ENCODE results near the gene MAPKAPK5.
"Not testable (repeated sequence)": the region's sequence is repeated elsewhere in the genome, so short reads cannot be mapped to it uniquely, and the experiment has no call there.

MAPKAPK5 gene

DNA sequence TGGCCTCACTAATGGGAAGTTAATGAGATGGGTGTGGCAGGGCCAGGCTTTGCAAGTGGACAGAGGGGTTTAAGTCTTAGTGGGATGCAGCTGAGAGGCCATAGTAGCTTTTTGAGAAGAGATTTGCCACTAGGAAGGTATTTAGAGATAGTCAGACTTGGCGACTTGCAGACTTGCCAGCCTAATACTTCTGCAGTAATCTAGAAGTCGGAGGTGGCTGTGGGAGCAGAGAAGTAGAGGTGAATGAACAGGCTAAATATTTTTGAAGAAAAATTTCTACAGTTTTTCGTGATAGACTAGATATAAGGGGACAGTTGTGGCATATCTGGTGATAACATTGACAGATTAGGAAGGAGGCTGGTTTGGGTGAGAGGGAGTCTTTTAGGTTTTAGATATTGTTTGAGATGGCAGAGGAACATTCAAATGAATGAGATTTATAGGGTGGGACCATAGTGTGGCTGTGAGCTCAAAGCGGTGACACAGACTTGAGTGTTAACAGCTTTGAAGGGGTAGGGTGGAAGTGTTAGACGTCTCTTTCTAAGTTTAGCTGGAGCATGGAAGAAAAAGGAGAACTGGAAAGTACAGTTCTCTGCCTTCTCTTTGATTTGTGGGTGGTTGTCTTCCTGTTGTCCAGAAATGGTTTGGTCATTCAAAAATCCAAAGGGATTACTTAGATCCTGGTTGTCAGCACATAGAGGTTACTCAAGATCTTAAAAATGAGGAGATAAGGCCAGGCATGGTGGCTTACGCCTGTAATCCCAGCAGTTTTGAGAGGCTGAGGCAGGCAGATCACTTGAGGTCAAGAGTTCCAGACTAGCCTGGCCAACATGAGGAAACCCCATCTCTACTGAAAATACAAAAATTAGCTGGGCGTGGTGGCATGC is 44.9 kb downstream of the MAPKAPK5 start:
- no peak for DNase-seq (ENCODE audit: low read depth)

DNA sequence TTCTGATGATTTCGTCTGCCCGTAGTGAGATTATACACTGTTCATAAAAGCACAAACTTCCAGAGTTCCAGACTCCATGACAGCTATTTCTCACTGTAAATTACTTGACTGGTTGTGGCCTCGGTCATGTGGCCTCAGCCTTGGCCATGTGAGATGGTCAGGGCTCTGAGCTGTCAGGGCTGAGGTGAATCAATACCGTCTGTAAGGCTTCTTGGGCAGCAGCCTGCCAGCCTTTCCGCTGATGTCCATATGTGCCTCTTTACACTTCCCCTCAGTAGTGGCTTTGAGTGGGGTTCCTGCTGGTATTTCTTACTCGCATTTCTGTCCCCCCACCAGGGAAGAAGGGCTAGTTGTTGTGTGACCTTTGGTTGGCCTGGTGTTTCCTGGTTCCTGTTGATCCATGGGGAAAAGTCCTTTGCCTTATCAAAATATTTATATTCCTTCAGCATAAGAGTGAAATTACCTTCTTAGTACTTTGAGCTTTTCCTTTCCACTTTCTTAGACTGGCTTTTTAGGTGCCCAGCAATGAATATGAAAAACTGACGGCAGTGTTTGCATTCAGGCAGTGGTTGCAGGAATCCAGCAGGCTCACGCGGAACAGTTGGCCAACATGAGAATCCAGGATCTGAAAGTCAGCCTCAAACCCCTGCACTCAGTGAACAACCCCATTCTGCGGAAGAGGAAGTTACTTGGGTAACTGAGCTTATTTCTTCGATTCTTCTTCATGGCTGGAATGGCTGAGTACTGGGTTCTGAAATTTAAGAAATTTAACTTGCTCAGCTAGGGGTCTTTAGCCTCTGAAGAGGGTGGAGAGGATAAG is 46.1 kb downstream of the MAPKAPK5 start:
- no peak for DNase-seq (ENCODE audit: low read depth)

DNA sequence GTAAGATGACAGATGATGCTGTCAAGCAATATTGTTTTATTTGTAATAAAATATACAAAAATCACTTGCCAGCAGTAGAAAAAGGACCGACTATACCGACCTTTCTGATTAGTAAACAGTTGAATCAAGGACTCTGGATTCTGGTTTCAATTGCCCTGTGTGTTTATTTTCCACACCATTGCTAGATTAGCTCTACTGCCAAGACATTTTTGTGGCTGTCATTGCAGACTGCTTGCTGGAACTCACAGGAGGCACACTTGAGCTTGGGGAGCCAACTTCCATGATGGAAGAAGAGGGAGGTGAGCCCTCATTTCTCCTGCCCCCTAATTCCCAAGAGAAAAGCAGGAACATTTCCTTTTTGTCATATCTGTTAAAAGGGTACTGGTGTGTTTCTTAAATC is 51.3 kb downstream of the MAPKAPK5 start:
- no peak for DNase-seq (ENCODE audit: low read depth)

DNA sequence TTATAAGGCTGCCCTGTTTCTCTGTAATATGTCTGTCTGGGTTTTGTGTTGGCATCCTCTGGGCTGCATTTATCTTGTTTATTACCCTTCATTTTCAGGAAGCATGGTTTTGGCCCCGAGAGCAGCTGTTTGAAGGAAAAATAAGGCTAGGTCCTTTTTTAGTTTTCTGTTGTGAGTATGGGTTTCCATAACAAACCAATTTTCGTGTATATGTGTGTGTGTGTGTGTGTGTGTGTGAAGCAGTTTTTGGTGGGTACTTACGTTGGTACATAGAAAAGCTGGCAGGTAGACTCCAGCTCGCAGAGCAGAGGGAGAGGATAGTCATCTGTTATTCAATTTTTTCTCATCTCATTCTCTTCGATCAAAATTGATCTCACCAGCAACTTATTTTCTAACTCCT is 52.5 kb downstream of the MAPKAPK5 start:
- DNase-seq (ENCODE audit: low read depth), result no peak

DNA sequence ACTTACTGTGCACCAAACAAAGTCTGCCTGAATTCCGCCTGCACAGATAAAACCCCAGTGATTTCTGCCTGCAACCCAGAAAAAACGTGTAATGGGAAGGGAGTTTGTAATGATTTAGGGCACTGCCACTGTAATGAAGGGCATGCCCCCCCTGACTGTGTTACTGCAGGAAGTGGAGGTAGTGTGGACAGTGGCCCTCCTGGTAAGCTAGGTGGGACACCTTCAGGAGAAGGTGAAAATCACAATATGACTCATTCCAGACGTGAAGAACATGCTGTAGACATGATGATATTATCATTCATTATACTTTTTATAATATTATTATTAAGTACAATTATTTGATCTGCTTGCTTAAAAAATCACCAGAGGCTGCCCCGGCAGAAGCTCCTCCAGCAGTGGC is 59.2 kb downstream of the MAPKAPK5 start:
- DNase-seq (ENCODE audit: low read depth), result no peak

DNA sequence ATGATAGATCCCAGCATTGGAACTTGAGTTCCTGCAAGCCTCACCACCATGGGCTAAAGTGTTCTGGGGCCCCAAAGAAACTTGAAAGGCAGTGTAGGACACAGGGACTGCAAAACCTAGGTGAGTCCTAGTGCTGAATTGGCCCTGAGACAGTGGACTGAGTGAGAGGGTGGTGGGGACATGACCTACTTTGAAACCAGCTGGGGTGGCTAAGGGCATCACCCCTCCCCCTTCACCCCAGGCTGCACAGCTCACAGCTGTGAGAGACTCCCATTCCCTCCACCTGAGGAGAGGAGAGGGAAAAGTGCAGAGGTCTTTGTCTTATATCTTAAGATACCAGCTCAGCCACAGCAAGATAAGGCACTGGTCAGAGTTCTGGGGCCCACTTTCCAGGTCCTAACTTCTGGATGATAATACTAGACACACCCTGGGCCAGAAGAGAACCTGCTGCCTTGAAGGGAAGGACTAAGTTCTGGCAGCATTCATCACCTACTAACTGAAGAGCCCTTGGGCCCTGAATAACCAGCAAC is 62.5 kb downstream of the MAPKAPK5 start:
- no peak for DNase-seq (ENCODE audit: low read depth)

DNA sequence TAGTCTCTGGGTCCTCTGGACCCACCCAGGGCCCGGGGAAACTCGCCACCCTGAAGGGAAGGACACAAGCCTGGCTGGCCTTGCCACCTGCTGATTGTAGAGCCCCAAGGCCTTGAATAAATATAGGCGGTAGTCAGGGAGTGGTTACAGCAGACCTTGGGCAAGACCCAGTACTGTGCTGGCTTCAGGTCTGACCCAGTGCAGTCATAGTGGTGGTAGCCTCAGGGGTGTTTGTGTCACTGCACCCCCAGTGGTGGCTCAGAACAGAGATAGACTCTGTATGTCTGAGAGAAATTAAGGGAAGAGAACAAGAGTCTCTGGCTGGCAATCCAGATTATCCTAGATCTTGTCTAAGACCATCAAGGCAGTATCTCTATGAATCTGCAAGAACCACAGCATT is 63.5 kb downstream of the MAPKAPK5 start:
- no peak for DNase-seq (ENCODE audit: low read depth)

DNA sequence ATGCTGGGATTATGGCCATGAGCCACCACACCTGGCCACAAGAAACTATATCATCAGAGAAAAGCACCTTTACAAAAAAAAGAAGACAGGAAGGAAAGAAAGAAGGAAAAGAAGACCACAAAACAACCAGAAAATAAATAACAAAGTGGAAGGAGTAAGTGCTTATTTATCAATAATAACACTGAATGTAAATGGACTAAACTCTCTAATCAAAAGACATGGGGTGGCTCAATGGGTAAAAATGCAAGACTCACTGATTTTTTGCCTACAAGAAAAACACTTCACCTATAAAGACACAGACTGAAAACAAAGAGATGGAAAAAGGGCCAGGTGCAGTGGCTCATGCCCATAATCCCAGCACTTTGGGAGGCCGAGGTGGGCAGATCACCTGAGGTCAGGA is 65.7 kb downstream of the MAPKAPK5 start:
- no peak for DNase-seq (ENCODE audit: low read depth)

DNA sequence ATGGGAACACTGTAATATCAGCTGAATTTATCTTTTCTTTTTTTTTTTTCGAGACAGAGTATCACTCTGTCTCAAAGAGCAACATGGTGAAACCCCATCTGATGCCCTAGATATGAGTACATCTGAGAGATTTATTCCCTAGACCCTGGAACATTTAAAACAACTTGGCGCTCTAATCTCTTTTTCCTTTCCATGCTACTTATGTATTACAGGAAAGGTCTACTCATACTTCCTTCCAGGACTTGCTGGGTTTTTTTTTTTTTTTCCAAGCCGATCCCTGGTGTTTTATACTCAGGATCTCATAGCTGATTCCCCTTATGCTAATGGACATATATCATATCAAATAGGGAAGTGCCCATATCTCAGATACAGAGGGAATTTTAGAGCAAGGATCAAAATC is 83.1 kb downstream of the MAPKAPK5 start:
- no peak for DNase-seq (ENCODE audit: low read depth)

DNA sequence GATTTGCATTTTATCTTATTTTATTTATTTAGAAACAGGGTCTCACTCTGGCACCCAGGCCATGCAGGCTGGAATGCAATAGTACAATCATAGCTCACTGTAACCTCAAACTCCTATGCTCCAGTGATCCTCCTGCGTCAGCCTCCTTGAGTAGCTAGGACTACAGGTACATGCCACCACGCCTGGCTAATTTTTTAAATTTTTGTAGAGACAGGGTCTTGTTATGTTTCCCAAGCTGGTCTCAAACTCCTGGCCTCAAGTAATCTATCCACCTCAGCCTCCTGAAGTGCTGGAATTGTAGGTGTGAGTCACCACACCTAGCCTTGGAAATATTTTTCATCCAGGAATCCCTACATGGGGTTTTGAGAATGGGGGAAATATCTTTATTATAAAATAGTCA is 84.6 kb downstream of the MAPKAPK5 start:
- DNase-seq (ENCODE audit: low read depth), result no peak

DNA sequence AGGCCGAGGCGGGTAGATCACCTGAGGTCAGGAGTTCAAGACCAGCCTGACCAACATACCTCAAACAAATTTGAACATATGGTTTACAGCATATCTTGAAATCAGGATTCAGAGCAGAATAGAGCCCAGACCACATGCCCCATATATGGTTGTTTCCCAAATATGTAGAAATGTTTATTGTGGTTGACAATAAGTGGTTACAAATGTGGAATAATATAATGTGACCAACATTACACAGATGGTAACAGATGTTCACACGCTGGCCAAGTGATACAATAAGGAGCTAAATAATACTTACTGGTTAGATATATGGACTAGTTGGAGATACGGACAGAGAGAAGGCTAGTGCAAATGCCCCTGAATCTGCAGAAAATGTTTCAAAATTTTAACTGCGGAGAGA is 85.3 kb downstream of the MAPKAPK5 start:
- DNase-seq (ENCODE audit: low read depth), result no peak

DNA sequence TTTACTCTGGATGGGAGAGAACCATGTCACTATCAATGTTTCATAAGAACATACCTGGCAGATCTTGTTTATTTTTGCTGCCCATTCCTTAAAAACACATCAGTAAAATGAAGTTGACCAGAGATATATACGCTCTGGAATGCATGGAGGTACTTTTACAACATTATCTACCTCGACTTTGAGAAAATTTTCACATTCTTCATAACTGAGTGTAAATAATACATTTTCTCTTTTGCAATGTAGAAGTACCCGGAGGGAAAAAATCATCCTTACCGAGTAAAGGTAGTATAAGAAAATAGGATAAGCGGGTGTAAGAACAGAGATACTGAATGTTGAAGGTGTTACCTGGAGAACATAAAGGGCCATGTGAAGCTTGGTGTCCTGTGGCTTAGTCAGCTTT is 90.2 kb downstream of the MAPKAPK5 start:
- DNase-seq (ENCODE audit: low read depth), result no peak

DNA sequence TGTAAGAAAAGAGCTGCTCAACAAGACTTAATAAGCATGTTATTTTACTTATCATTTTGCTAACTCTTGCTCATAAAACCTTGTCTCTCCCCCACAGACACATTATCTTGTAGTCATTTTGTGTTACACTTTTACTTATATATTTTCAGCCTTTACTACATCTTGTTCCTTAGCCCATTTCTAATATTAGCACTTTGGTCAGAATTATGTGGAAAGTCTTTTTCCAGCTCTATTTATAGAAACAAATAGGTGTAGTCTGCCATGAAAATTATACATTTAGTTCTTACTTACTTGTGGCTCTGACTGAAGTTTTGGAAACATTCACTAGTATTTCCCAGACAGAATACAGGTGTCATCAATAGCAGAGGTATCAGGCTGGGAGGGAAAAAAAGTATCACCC is 94.8 kb downstream of the MAPKAPK5 start:
- DNase-seq (ENCODE audit: low read depth), result no peak

DNA sequence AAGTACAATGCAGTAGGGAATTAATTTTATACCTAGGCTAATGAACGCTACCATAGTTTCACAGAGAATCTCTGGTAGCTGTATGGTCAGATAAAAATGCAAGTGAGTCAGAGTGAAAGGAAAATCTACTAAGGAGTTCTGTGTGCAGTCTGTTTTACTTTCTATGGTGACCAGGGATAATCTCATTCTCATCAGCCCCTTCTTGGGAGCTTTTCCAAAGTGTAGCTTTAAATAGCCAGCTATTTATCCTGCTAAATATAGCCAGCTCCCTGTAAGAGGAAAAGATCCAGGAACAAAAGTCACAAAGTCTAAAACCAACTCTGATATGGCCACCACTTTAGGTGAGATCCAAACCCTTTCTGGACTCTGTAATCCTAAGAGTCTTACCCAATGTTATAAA is 95.4 kb downstream of the MAPKAPK5 start:
- no peak for DNase-seq (ENCODE audit: low read depth)

DNA sequence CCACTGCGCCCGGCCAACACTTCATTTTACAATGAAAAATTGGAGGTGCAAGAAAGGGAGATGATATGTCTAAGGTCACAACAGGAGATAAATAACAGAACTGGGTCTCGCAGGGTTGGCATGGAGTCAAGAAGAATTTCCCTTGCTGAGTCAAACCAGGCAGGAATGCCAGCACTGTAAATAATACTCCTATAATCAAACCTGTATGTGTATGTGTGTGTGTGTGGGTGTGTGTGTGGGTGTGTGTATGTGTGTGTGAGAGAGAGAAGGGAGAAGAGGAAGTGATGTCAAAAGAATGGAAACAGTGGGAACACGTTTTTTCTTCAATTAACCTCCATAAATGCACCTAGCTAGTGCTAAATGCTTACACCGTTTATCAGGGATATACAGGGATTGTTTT is 100.5 kb downstream of the MAPKAPK5 start:
- no peak for DNase-seq (ENCODE audit: low read depth)

DNA sequence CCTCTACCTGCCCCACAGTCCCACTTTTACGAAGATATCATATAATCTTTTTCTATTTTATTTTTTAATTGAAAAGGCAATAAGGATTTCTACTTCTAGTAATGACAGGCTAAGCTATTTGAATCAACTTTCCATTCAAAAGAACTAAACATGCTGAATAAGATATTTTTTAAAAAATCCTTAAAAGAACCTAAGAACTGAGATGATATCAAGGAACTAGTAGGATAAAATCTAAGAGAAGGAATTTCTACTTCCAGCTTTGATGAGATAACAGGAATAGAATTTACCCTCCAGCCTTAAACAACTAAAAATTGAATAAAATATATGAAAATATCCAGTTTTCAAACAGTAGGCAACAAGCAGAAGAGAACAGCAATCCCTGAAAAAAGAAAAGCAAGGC is 101.9 kb downstream of the MAPKAPK5 start:
- DNase-seq (ENCODE audit: low read depth), result no peak

DNA sequence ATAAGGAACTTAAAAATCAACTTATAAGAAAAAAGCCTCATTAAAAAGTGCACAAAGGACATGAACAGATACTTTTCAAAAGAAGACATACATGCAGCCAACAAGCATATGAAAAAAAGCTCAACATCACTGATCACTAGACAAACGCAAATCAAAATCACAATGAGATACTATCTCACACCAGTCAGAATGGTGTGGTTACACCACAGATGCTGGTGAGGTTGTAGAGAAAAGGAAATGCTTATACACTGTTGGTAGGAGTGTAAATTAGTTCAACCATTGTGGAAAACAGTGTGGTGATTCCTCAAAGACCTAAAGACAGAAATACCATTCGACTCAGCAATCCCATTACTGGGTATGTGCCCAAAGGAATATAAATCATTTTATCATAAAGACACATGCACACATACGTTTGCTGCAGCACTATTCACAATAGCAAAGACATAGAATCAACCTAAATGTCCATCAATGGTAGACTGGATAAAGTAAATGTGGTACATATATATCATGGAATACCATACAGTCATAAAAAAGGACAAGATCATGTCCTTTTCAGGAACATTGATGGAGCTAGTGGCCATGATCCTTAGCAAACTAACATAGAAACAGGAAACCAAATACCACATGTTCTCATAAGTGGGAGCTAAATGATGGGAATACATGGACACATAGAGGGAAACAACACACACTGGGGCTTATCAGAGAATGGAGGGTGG is 109.1 kb downstream of the MAPKAPK5 start:
- not testable (repeated sequence) for DNase-seq (ENCODE audit: low read depth)

All from activated T-helper 1 cell treated with Interleukin-2 at 50 U/mL for 16 hours (primary cell).